Right lobe of liver (tissue), 6 donors: ENCODE data around the gene ENDOU. TPM values are rescaled to one million over a fixed set of nuclear protein-coding genes. Genes with fewer than 3 reads are reported as not detected.

Source experiments
- ATAC-seq, 4 donors: fragments of 200-7000 bp; cut with Tn5 transposase; one replicate each; pipeline ENCODE4 v1.9.1; 2020; ENCODE audit warnings: mild to moderate bottlenecking in 4 of 4, moderate library complexity in 4 of 4
- DNase-seq, 3 donors: peaks; one replicate each; pipeline ENCODE4 v3.0.0-alpha.2; 2020
- H3K27ac ChIP-seq, 3 donors: fragments of 200-600 bp; one replicate each; pipeline ENCODE4 v1.8.0; 2022
- H3K27me3 ChIP-seq, 2 donors: fragments of 200-600 bp; one replicate each; pipeline ENCODE4 v1.8.0; 2022
- H3K36me3 ChIP-seq, 4 donors: fragments of 200-600 bp; sonication (generic) in 1 of 4; one replicate each; pipeline versions ENCODE4 v1.5.1 to v1.8.0; 2017 to 2022; ENCODE audit warnings: control low read depth in 1 of 4
- H3K4me1 ChIP-seq, 4 donors: fragments of 200-600 bp; sonication (generic) in 1 of 4; one replicate each; pipeline versions ENCODE4 v1.5.1 to v1.8.0; 2017 to 2022; ENCODE audit warnings: control low read depth in 1 of 4
- H3K4me3 ChIP-seq, 3 donors: fragments of 200-600 bp; one replicate each; pipeline ENCODE4 v1.8.0; 2022
- H3K9me3 ChIP-seq, 4 donors: fragments of 200-600 bp; sonication (generic) in 1 of 4; one replicate each; pipeline versions ENCODE4 v1.5.1 to v1.8.0; 2017 to 2022; ENCODE audit warnings: control low read depth in 1 of 4
- POLR2A ChIP-seq: fragments of 450-650 bp; IDR thresholded peaks from one replicate; pipeline ENCODE4 v1.6.1; 2017; ENCODE audit warnings: antibody characterized with exemption, mild to moderate bottlenecking
- WGBS: methylation state at CpG from one replicate; pipeline ENCODE4 v1.1.6; 2018; ENCODE audit warnings: low coverage, low lambda C conversion rate; ENCODE audit not compliant: insufficient coverage; ENCODE audit errors: missing lambda C conversion rate; 5-methylcytosine and 5-hydroxymethylcytosine counted together
- intact Hi-C, 2 donors: fragments of 100-400 bp; cut with DNase I; formaldehyde crosslinking; loops; one replicate each; pipeline versions ENCODE4 v1.11.2 to v1.14.1; 2022
- total RNA-seq, 6 experiments: library from RNA; depleted of rRNA in 2 of 6; stranded (reverse); fragments of >200 nt in 2 of 6; fragmentation: NEBNext Ultra II Directional in 3 of 6; extraction: Animal tissue kit (Norgen Biotek cat#: 25700) in 3 of 6; gene quantifications; one replicate each; pipeline versions ENCODE4 v1.1.0 to v1.2.4, GENCODE V29; 2016 to 2023
- TF ChIP-seq, protein P1 (sequence below), 4 donors: fragments of 200-600 bp in 3 of 4; fragments of 450-650 bp in 1 of 4; IDR thresholded peaks; one replicate each; pipeline versions ENCODE4 v1.5.1 to v1.8.0; 2016 to 2022; ENCODE audit warnings: antibody characterized with exemption in 4 of 4, mild to moderate bottlenecking in 2 of 4
- donor health status: DM: no; HTN: yes; CAD: no.
- donor health status: DM: no; HTN: no; CAD: no.
- donor health status: DM: no; HTN: no; CAD: no.
- donor health status: DM: no; HTN: yes; CAD: no.
- donor health status: DM: no; HTN: yes; CAD: no.

Gene ENDOU
- total RNA-seq, 6 experiments from 2014 or later = not detected

DNA sequence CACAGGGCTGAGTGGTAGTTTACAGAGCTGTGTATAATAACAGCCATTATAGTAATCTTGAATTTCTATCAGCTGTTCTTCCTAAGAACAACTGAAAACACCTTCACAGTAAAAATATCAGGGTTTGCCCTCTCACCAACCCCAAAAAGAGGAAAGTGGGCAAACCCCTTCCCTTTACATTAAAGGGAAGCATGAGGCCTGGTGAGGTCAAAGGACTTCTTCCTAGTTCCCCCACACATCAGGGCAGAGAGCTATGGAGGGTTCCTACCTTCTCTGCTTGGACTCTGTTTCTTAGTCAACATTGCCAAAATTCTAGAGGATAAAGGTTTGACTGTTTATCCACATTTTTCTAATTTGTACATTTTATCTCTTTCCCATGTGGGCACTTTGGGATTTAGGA, 15.0 kb downstream of the ENDOU start:
- H3K27ac ChIP-seq = no peak overlapping the region
- intact Hi-C loops = loop anchor here in 1 of 2 donors (10.0 kb wide), 1 partner anchor 55 kb away; no protein-coding TSS in a partner anchor
- H3K9me3 ChIP-seq = no peaks in the 10 kb centered on the region
- H3K4me1 ChIP-seq = peaks cover 0 to 16% (median 3%) of the 10 kb centered on the region in 4 donors
- ATAC-seq = no peak
- H3K36me3 ChIP-seq = no peaks in the 10 kb centered on the region
- no peak for DNase-seq
- TF ChIP-seq, protein P1, sequence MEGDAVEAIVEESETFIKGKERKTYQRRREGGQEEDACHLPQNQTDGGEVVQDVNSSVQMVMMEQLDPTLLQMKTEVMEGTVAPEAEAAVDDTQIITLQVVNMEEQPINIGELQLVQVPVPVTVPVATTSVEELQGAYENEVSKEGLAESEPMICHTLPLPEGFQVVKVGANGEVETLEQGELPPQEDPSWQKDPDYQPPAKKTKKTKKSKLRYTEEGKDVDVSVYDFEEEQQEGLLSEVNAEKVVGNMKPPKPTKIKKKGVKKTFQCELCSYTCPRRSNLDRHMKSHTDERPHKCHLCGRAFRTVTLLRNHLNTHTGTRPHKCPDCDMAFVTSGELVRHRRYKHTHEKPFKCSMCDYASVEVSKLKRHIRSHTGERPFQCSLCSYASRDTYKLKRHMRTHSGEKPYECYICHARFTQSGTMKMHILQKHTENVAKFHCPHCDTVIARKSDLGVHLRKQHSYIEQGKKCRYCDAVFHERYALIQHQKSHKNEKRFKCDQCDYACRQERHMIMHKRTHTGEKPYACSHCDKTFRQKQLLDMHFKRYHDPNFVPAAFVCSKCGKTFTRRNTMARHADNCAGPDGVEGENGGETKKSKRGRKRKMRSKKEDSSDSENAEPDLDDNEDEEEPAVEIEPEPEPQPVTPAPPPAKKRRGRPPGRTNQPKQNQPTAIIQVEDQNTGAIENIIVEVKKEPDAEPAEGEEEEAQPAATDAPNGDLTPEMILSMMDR (IDR thresholded peaks at IDR 0.05) = no peak
- no peak for TF ChIP-seq POLR2A
- H3K27me3 ChIP-seq = no peaks in the 10 kb centered on the region
- no peak overlapping the region for H3K4me3 ChIP-seq

DNA sequence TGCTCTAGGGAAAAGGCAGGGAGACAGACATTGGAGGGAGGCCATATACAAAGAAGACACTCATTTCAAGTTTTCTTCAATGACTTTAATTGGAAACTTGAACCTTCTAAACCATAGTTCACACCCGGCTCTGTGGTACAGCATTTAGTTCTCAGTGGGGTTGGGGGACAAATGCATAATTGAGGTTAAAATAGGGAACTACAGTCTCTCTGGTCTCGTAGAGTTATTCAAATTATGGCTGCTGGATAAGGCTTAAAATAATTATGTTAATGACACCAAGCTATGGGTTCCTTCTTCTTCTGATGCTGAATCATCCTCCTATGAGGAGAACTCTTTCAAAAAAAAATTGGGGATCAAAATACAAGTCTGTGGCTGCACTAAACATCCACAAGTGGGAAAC, 15.6 kb downstream of the ENDOU start:
- DNase-seq (no peak), ATAC-seq (no peak)
- Histone ChIP-seq H3K4me1 (peaks cover 0 to 10% (median 3%) of the 10 kb centered on the region in 4 donors), H3K4me3 (no peak overlapping the region), H3K36me3 (no peaks in the 10 kb centered on the region), H3K27me3 (no peaks in the 10 kb centered on the region), H3K27ac (no peak overlapping the region), H3K9me3 (no peaks in the 10 kb centered on the region)
- WGBS = 71% methylated on average over 2 of the region's 2 CpGs
- intact Hi-C loops = loop anchor here in 1 of 2 donors (10.0 kb wide), 1 partner anchor 55 kb away; no protein-coding TSS in a partner anchor
- no peak for TF ChIP-seq POLR2A
- TF ChIP-seq, protein P1 (IDR thresholded peaks at IDR 0.05) = no peak

DNA sequence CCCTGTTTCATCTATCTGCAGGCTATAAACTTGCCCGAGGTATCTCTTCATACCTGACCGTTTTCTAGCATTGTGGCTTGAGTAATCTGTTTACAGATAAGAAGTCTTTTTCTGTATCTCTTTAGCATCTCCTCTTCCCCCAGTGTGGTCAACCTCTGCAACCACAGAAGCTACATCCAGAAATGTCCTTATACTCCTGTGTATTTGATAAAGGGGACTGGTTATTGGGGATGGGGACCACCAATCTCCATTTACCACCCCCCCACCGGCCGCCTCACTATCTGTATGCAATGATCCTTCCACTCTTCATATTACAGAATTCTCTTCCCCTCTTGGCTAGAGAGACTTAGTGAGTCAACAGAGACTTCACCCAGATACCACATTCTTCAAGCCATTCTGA, 16.1 kb downstream of the ENDOU start:
- Histone ChIP-seq H3K27ac (no peak overlapping the region), H3K4me3 (no peak overlapping the region), H3K27me3 (no peaks in the 10 kb centered on the region), H3K36me3 (no peaks in the 10 kb centered on the region), H3K9me3 (no peaks in the 10 kb centered on the region), H3K4me1 (peaks cover 0 to 7% (median 3%) of the 10 kb centered on the region in 4 donors)
- 78% methylated on average over 3 of the region's 4 CpGs for WGBS
- DNase-seq (no peak), ATAC-seq (no peak)
- intact Hi-C loops = no loop called here
- TF ChIP-seq, protein P1 (IDR thresholded peaks at IDR 0.05) = no peak
- TF ChIP-seq POLR2A = no peak

DNA sequence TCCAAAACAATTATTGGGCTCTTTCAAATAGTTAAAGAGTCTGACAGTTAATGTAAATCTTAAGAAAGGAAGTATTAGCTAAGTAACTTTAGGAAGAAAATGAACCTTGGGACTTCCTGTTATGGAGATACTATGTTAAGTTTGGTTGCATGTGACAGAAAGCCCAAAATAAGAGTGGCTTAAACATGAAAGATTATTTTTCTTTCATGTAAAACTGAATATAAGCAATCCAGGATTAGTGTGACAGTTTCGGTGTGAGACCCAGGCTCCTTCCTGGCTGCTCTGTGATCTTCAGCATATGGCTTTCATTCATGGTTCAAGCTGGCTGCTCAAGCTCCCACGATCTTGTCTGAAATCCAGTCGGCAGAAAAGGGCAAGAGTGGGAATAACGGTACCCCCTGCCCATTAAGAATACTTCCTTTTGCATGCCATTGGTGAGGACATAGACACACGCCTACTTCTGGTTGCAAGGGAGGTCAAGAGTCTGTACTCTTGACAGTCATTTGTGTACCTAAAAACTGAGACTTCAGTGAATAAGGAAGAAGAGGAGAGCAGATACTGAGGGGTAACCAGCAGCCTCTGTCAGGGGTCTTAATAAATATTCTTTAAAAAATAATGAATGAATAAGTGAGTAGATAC, 17.3 kb downstream of the ENDOU start:
- intact Hi-C loops = no loop called here
- ATAC-seq = no peak
- 66% methylated on average over 5 of the region's 5 CpGs for WGBS

More for the DNA sequence above, 17.3 kb downstream of the ENDOU start:
- H3K27ac ChIP-seq = no peak overlapping the region
- H3K27me3 ChIP-seq = no peaks in the 10 kb centered on the region
- peaks cover 0 to 7% (median 3%) of the 10 kb centered on the region in 4 donors for H3K4me1 ChIP-seq
- no peaks in the 10 kb centered on the region for H3K36me3 ChIP-seq
- no peak for TF ChIP-seq POLR2A
- TF ChIP-seq, protein P1 (IDR thresholded peaks at IDR 0.05) = no peak
- H3K4me3 ChIP-seq = no peak overlapping the region
- H3K9me3 ChIP-seq = no peaks in the 10 kb centered on the region
- no peak for DNase-seq
